ENCODE measurements around the gene CIT.

CIT gene

DNA sequence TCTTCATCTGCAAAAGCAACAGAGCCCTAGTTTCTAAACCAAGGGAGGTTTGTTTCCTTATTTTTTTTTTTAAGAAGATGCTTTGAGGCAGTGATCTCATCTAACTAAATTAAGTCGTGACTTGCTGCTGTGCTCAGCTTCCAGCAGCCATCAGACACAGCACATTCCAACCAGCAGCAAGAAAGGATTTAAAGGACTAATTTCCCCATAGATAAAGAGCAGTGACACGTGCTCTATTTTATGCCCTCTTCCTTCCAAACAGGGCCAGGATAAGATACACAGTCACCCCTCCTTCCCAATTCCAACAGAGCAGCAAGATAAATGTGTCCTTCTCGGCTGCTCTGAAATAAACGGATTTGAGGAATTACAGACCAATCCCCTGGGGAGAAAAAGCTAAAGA is 127.5 kb downstream of the CIT start:
- H3K4me3 ChIP-seq (ENCODE audit: low read length) = no peak overlapping the region
- no peak for TF ChIP-seq CTCF (conservative IDR thresholded peaks at IDR 0.05; ENCODE audit: low read depth, low read length)
- no peak for DNase-seq (ENCODE audit: low read depth)

- TF ChIP-seq CTCF (conservative IDR thresholded peaks at IDR 0.05; ENCODE audit: low read depth, low read length) = no peak
Observed at GRCh38 chr12:119748497-119748896, 128.6 kb downstream of the CIT start.

GRCh38 chr12:119746169-119746568 is 131.0 kb downstream of the CIT start:
- no peak for DNase-seq (ENCODE audit: low read depth)
- no peak overlapping the region for H3K4me3 ChIP-seq (ENCODE audit: low read length)
- TF ChIP-seq CTCF (conservative IDR thresholded peaks at IDR 0.05; ENCODE audit: low read depth, low read length) = no peak

More at GRCh38 chr12:119748497-119748896, 128.6 kb downstream of the CIT start:
- no peak for DNase-seq (ENCODE audit: low read depth)
- no peak overlapping the region for H3K4me3 ChIP-seq (ENCODE audit: low read length)

DNA sequence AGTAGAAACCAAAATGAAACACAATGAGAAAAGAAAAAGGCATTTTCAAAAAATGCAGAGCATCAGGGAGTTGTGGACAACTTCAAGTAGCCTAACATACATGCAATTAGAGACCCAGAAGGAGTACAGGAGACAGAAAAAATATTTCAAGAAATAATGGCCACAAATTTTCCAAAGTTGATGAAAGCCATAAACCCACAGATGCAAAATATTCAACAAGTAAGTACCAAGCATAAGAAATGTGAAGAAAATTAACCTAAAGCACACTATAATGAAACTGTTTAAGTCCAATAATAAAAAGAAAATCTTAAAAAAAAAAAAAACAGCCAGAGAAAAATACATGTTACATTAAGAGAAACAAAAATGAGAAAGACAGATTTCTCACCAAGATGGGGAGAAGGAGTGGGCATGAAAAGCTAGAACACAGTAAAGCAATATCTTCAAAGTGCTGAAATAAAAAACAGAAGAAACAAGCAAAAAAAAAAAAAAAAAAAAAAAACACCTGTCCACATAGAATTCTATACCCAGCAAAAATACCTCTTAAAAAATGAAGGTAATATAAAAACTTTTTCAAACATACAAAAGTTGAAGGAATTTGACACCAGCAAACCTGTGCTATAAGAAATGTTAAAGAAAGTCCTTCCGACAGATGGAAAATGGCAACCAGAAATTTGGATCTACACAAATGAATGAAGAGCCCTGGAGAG is 132.1 kb downstream of the CIT start:
- no peak overlapping the region for H3K4me3 ChIP-seq (ENCODE audit: low read length)
- no peak for DNase-seq (ENCODE audit: low read depth)
- TF ChIP-seq CTCF (conservative IDR thresholded peaks at IDR 0.05; ENCODE audit: low read depth, low read length) = no peak

- DNase-seq (ENCODE audit: low read depth) = no peak
- no peak for TF ChIP-seq CTCF (conservative IDR thresholded peaks at IDR 0.05; ENCODE audit: low read depth, low read length)
Observed at GRCh38 chr12:119742700-119743099, 134.4 kb downstream of the CIT start.

GRCh38 chr12:119740830-119741229 is 136.3 kb downstream of the CIT start:
- no peak for TF ChIP-seq CTCF (conservative IDR thresholded peaks at IDR 0.05; ENCODE audit: low read depth, low read length)
- no peak for DNase-seq (ENCODE audit: low read depth)
- H3K4me3 ChIP-seq (ENCODE audit: low read length) = no peak overlapping the region

More at GRCh38 chr12:119742700-119743099, 134.4 kb downstream of the CIT start:
- H3K4me3 ChIP-seq (ENCODE audit: low read length) = no peak overlapping the region

GRCh38 chr12:119735079-119735478 is 142.0 kb downstream of the CIT start:
- no peak for TF ChIP-seq CTCF (conservative IDR thresholded peaks at IDR 0.05; ENCODE audit: low read depth, low read length)
- H3K4me3 ChIP-seq (ENCODE audit: low read length) = no peak overlapping the region
- DNase-seq (ENCODE audit: low read depth) = no peak
